ENCODE measurements around the gene DIP2B.

DNA sequence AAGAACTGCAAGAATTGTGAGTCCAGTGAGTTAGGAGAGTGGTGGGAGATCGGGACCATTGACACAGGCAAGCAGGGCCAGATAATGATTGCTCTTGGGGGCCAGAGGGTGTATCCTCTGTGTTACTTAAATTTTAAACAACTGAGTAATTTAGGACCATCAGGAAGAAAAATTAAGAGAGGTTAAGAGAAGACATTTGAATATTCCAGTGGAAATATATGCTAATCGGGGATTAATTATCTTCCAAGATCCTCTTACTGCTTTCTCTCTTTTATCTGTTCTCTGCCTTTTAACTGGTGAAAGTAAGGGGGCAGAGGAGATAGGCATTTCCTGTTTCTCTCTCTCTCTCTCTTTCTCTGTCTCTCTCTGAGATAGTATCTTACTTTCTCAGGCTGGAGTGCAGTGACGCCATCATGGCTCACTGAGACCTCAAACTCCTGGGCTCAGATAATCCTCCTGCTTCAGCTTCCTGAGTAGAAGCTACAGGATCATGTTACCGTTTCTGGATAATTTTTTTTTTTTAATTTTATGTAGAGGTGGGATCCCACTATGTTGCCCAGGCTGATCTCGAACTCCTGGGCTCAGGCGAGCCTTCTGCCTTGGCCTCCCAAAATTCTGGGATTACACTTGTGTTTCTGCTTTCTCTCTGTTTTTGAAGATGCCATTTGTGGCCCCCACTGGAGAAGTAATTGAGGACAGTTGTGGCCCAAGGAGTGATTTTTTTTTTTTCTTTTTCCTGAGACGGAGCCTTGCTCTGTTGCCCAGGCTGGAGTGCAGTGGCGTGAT lies 85.1 kb downstream of the DIP2B start:
- TF ChIP-seq, protein P1, sequence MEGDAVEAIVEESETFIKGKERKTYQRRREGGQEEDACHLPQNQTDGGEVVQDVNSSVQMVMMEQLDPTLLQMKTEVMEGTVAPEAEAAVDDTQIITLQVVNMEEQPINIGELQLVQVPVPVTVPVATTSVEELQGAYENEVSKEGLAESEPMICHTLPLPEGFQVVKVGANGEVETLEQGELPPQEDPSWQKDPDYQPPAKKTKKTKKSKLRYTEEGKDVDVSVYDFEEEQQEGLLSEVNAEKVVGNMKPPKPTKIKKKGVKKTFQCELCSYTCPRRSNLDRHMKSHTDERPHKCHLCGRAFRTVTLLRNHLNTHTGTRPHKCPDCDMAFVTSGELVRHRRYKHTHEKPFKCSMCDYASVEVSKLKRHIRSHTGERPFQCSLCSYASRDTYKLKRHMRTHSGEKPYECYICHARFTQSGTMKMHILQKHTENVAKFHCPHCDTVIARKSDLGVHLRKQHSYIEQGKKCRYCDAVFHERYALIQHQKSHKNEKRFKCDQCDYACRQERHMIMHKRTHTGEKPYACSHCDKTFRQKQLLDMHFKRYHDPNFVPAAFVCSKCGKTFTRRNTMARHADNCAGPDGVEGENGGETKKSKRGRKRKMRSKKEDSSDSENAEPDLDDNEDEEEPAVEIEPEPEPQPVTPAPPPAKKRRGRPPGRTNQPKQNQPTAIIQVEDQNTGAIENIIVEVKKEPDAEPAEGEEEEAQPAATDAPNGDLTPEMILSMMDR (IDR thresholded peaks at IDR 0.05; ENCODE audit: insufficient read depth, low read length, poor library complexity, severe bottlenecking): no peak
- no peak for TF ChIP-seq EZH2phosphoT487 (conservative IDR thresholded peaks at IDR 0.05; ENCODE audit: low read length)

Measured in SU-DHL-6 (cell line).